Colonic mucosa (tissue), 4 donors: Measurements from ENCODE around the gene EVX2. TPM values are rescaled to one million over a fixed set of nuclear protein-coding genes. Genes with fewer than 3 reads are reported as not detected.

Experiments used
- DNase-seq: peaks from one replicate; pipeline ENCODE4 v3.0.0-alpha.2; 2020
- H3K27ac ChIP-seq: fragments of 200-600 bp; one replicate; pipeline ENCODE4 v1.8.0; 2021
- H3K27me3 ChIP-seq: fragments of 200-600 bp; one replicate; pipeline ENCODE4 v1.8.0; 2021
- H3K36me3 ChIP-seq: fragments of 200-600 bp; one replicate; pipeline ENCODE4 v1.8.0; 2021
- H3K4me1 ChIP-seq: fragments of 200-600 bp; one replicate; pipeline ENCODE4 v1.8.0; 2021; ENCODE audit warnings: mild to moderate bottlenecking
- H3K4me3 ChIP-seq: fragments of 200-600 bp; one replicate; pipeline ENCODE4 v1.8.0; 2021
- H3K9ac ChIP-seq, 2 donors: one replicate each; pipeline ENCODE4 v1.7.0; 2013; ENCODE audit warnings: control low read depth in 2 of 2, low read depth in 2 of 2, low read length in 2 of 2
- H3K9me3 ChIP-seq: fragments of 200-600 bp; one replicate; pipeline ENCODE4 v1.8.0; 2021
- intact Hi-C: fragments of 100-400 bp; cut with DNase I; formaldehyde crosslinking; loops from one replicate; pipeline ENCODE4 v1.14.1; 2022
- total RNA-seq, 2 donors: library from RNA; stranded (reverse); fragmentation: NEBNext Ultra II Directional in 1 of 2; extraction: Animal tissue kit (Norgen Biotek cat#: 25700) in 1 of 2; gene quantifications; one replicate each; pipeline ENCODE4 v1.2.1, GENCODE V29; 2021
- TF ChIP-seq, protein P1 (sequence below): fragments of 200-600 bp; IDR thresholded peaks from one replicate; pipeline ENCODE4 v1.8.0; 2022; ENCODE audit warnings: antibody characterized with exemption, mild to moderate bottlenecking
- donor health status: healthy.
- donor health status: DM: no; HTN: no; CAD: no.
- donor health status: DM: no; HTN: no; CAD: no.

The EVX2 gene
- total RNA-seq, 2 donors from 2014 or later, result not detected

- H3K27ac ChIP-seq, result no peak overlapping the region
- peak overlapping the region in 1 of 2 donors; percentile 17 for H3K9ac ChIP-seq
- H3K27me3 ChIP-seq, result peaks cover 84% of the 10 kb centered on the region
- no peaks in the 10 kb centered on the region for H3K36me3 ChIP-seq
- DNase-seq, result no peak
- H3K4me3 ChIP-seq, result no peak overlapping the region
- TF ChIP-seq, protein P1, sequence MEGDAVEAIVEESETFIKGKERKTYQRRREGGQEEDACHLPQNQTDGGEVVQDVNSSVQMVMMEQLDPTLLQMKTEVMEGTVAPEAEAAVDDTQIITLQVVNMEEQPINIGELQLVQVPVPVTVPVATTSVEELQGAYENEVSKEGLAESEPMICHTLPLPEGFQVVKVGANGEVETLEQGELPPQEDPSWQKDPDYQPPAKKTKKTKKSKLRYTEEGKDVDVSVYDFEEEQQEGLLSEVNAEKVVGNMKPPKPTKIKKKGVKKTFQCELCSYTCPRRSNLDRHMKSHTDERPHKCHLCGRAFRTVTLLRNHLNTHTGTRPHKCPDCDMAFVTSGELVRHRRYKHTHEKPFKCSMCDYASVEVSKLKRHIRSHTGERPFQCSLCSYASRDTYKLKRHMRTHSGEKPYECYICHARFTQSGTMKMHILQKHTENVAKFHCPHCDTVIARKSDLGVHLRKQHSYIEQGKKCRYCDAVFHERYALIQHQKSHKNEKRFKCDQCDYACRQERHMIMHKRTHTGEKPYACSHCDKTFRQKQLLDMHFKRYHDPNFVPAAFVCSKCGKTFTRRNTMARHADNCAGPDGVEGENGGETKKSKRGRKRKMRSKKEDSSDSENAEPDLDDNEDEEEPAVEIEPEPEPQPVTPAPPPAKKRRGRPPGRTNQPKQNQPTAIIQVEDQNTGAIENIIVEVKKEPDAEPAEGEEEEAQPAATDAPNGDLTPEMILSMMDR, result no peak
- H3K4me1 ChIP-seq, result no peaks in the 10 kb centered on the region
- intact Hi-C loops, result loop anchor here (10.0 kb wide), 2 partner anchors 694 to 1024 kb away; no protein-coding TSS in a partner anchor
- no peaks in the 10 kb centered on the region for H3K9me3 ChIP-seq
Observed at GRCh38 chr2:176120364-176121189, 36.8 kb upstream of the EVX2 start.

DNA sequence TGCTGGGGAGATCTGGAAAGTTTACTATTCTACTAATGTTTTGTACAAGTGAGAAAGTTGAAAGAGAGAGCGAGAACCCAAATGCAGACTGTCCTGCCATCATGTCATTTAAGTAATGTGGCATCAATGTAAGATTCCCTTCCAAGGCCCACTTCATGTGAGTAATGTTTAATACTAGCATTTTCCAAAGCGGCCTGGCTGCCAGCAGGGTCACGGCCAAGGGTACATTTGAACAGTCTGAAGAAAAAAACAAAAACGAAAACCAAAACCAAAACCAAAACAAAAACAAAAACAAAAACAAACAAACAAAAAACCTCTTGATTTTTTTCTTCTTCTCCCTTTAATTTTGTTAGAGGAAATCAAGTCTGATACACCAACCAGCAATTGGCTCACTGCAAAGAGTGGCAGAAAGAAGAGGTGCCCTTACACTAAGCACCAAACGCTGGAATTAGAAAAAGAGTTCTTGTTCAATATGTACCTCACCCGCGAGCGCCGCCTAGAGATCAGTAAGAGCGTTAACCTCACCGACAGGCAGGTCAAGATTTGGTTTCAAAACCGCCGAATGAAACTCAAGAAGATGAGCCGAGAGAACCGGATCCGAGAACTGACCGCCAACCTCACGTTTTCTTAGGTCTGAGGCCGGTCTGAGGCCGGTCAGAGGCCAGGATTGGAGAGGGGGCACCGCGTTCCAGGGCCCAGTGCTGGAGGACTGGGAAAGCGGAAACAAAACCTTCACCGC is 35.0 kb upstream of the EVX2 start:
- no peak for DNase-seq
- H3K4me3 ChIP-seq, result no peak overlapping the region
- H3K9ac ChIP-seq, result no peak overlapping the region
- TF ChIP-seq, protein P1, result peak; percentile 36
- no peak overlapping the region for H3K27ac ChIP-seq
- H3K36me3 ChIP-seq, result no peaks in the 10 kb centered on the region
- peaks cover 83% of the 10 kb centered on the region for H3K27me3 ChIP-seq
- no peaks in the 10 kb centered on the region for H3K9me3 ChIP-seq
- intact Hi-C loops, result no loop called here
- no peaks in the 10 kb centered on the region for H3K4me1 ChIP-seq

- no peak overlapping the region for H3K27ac ChIP-seq
- H3K36me3 ChIP-seq, result no peaks in the 10 kb centered on the region
- TF ChIP-seq, protein P1, result no peak
- no peak overlapping the region for H3K9ac ChIP-seq
- H3K4me1 ChIP-seq, result no peaks in the 10 kb centered on the region
- intact Hi-C loops, result no loop called here
- no peaks in the 10 kb centered on the region for H3K9me3 ChIP-seq
- H3K4me3 ChIP-seq, result no peak overlapping the region
- DNase-seq, result no peak
- peaks cover 85% of the 10 kb centered on the region for H3K27me3 ChIP-seq
Observed at GRCh38 chr2:176117823-176118371, 34.1 kb upstream of the EVX2 start.

- intact Hi-C loops, result no loop called here
- Histone ChIP-seq H3K4me1 (no peaks in the 10 kb centered on the region), H3K27ac (no peak overlapping the region), H3K9ac (peak overlapping the region in 1 of 2 donors; percentile 34), H3K9me3 (no peaks in the 10 kb centered on the region), H3K27me3 (peaks cover 85% of the 10 kb centered on the region), H3K36me3 (no peaks in the 10 kb centered on the region), H3K4me3 (no peak overlapping the region)
- TF ChIP-seq, protein P1, result no peak
- no peak for DNase-seq
Observed at GRCh38 chr2:176117162-176117822, 33.5 kb upstream of the EVX2 start.
